HG03135 (cell line): ENCODE data around the gene CSRNP2.
A peak's percentile ranks its signal among the peaks of the same experiment; 100 is the strongest.
"Not testable (repeated sequence)": the region's sequence is repeated elsewhere in the genome, so short reads cannot be mapped to it uniquely, and the experiment has no call there.

Experiments
- ATAC-seq: cut with Tn5 transposase; IDR thresholded peaks from one replicate; pipeline ENCODE4 v1.9.1; 2021; ENCODE audit warnings: mild to moderate bottlenecking, moderate library complexity; ENCODE audit not compliant: unreplicated experiment

The CSRNP2 gene

GRCh38 chr12:51078866-51079265 is 4.5 kb downstream of the CSRNP2 start:
- ATAC-seq = not testable (repeated sequence)

- ATAC-seq = not testable (repeated sequence)
These were observed 5.0 kb downstream of the CSRNP2 start for GRCh38 chr12:51078346-51078745.

- ATAC-seq = no peak
These were observed 5.5 kb downstream of the CSRNP2 start for GRCh38 chr12:51077930-51078329.

GRCh38 chr12:51076236-51076930 is 7.0 kb downstream of the CSRNP2 start:
- no peak for ATAC-seq

GRCh38 chr12:51075390-51075789 is 8.0 kb downstream of the CSRNP2 start:
- no peak for ATAC-seq

- ATAC-seq = no peak
These were observed 11.7 kb downstream of the CSRNP2 start for GRCh38 chr12:51071663-51072062.

GRCh38 chr12:51070004-51070403 is 13.4 kb downstream of the CSRNP2 start:
- ATAC-seq = no peak

- no peak for ATAC-seq
These were observed 15.6 kb downstream of the CSRNP2 start for GRCh38 chr12:51067771-51068170.

GRCh38 chr12:51067229-51067628 is 16.2 kb downstream of the CSRNP2 start:
- ATAC-seq = no peak

GRCh38 chr12:51065530-51065929 is 17.9 kb downstream of the CSRNP2 start:
- no peak for ATAC-seq

- no peak for ATAC-seq
These were observed 20.6 kb downstream of the CSRNP2 start for GRCh38 chr12:51062631-51063397.

- no peak for ATAC-seq
These were observed 24.3 kb downstream of the CSRNP2 start for GRCh38 chr12:51059086-51059485.

GRCh38 chr12:51056242-51056641 is 27.2 kb downstream of the CSRNP2 start:
- no peak for ATAC-seq

- no peak for ATAC-seq
These were observed 28.3 kb downstream of the CSRNP2 start for GRCh38 chr12:51055060-51055459.

- no peak for ATAC-seq
These were observed 31.6 kb downstream of the CSRNP2 start for GRCh38 chr12:51051787-51052186.

- no peak for ATAC-seq
These were observed 33.9 kb downstream of the CSRNP2 start for GRCh38 chr12:51049525-51049924.

GRCh38 chr12:51048661-51049251 is 34.6 kb downstream of the CSRNP2 start:
- no peak for ATAC-seq

GRCh38 chr12:51047655-51048540 is 35.5 kb downstream of the CSRNP2 start, which contains the start of gene LETMD1:
LETMD1 (plus strand) TSS chr12:51048327; CDS start chr12:51048357, 30 bp downstream.
- peak; percentile 93 for ATAC-seq

GRCh38 chr12:51036279-51036678 is 47.1 kb downstream of the CSRNP2 start:
- no peak for ATAC-seq

GRCh38 chr12:51033457-51034089 is 49.8 kb downstream of the CSRNP2 start:
- no peak for ATAC-seq
